Fibroblast of lung (primary cell): Measurements from ENCODE around the gene FECH. TPM values are rescaled to one million over a fixed set of nuclear protein-coding genes. Genes with fewer than 3 reads are reported as not detected.
A peak's percentile ranks its signal among the peaks of the same experiment; 100 is the strongest.

Experiments used
- DNase-seq, 2 donors: peaks; one replicate each; pipeline versions ENCODE4 v3.0.0 to v3.0.0-alpha.2; 2010; ENCODE audit warnings: low read depth in 2 of 2
- H2AFZ ChIP-seq: 2 replicates; pipeline ENCODE4 v1.5.1; 2012; ENCODE audit warnings: low read length, control low read depth, inconsistent platforms
- H3K27ac ChIP-seq: 2 replicates; pipeline ENCODE4 v1.5.1; 2011; ENCODE audit warnings: low read length, control low read depth; ENCODE audit not compliant: insufficient read depth
- H3K27me3 ChIP-seq: 2 replicates; pipeline ENCODE4 v1.5.1; 2011; ENCODE audit warnings: mild to moderate bottlenecking, low read length; ENCODE audit not compliant: control insufficient read depth, insufficient read depth
- H3K36me3 ChIP-seq: 2 replicates; pipeline ENCODE4 v1.5.1; 2011; ENCODE audit warnings: low read length; ENCODE audit not compliant: control insufficient read depth, insufficient read depth
- H3K4me1 ChIP-seq: 2 replicates; pipeline ENCODE4 v1.5.1; 2011; ENCODE audit warnings: low read length; ENCODE audit not compliant: control insufficient read depth, insufficient read depth; ENCODE audit errors: extremely low read depth
- H3K4me2 ChIP-seq: 2 replicates; pipeline ENCODE4 v1.5.1; 2011; ENCODE audit warnings: low read length, control low read depth; ENCODE audit not compliant: insufficient read depth; ENCODE audit errors: extremely low read depth
- H3K4me3 ChIP-seq, 4 experiments: fragments of 200-600 bp in 1 of 4; sonication (generic) in 1 of 4; replicated peaks in 1 of 4; 2 replicates each; pipeline ENCODE4 v1.5.1; 2011 to 2016; ENCODE audit warnings: low read length in 4 of 4, low read depth in 3 of 4, mild to moderate bottlenecking in 3 of 4, control low read depth in 2 of 4, inconsistent platforms in 1 of 4, mixed read lengths in 1 of 4; ENCODE audit not compliant: insufficient read depth in 1 of 4; ENCODE audit errors: control extremely low read depth in 1 of 4
- H3K79me2 ChIP-seq: 2 replicates; pipeline ENCODE4 v1.5.1; 2012; ENCODE audit warnings: mild to moderate bottlenecking, low read length, inconsistent platforms; ENCODE audit not compliant: control insufficient read depth, insufficient read depth
- H3K9ac ChIP-seq: 2 replicates; pipeline ENCODE4 v1.5.1; 2011; ENCODE audit warnings: mild to moderate bottlenecking, low read length, control low read depth; ENCODE audit not compliant: insufficient read depth
- H3K9me3 ChIP-seq: 2 replicates; pipeline ENCODE4 v1.5.1; 2012; ENCODE audit warnings: low read depth, low read length; ENCODE audit not compliant: control insufficient read depth, insufficient read depth
- H4K20me1 ChIP-seq: 2 replicates; pipeline ENCODE4 v1.5.1; 2011; ENCODE audit warnings: low read length; ENCODE audit not compliant: control insufficient read depth, insufficient read depth; ENCODE audit errors: extremely low read depth
- EZH2 ChIP-seq: IDR thresholded peaks from 2 replicates; pipeline ENCODE4 v1.5.1; 2012; ENCODE audit warnings: low read length, control low read depth, mild to moderate bottlenecking; ENCODE audit errors: missing control alignments
- polyA plus RNA-seq, 2 donors: library from polyadenylated mRNA; depleted of rRNA in 1 of 2; stranded (reverse) in 1 of 2; unstranded in 1 of 2; fragments of >200 nt; gene quantifications; 2 replicates each; pipeline ENCODE4 v1.2.1, GENCODE V29; 2011 to 2012; ENCODE audit warnings: missing spikeins in 1 of 2
- total RNA-seq: library from RNA; depleted of rRNA; stranded (reverse); fragments of >200 nt; gene quantifications from 2 replicates; pipeline ENCODE4 v1.2.1, GENCODE V29; 2014
- TF ChIP-seq, protein P1 (sequence below), 2 donors: IDR thresholded peaks in 1 of 2; conservative IDR thresholded peaks in 1 of 2; 1 replicate in 1 of 2; 2 replicates in 1 of 2; pipeline ENCODE4 v1.5.1; 2011 to 2012; ENCODE audit warnings: low read length in 2 of 2, control low read depth in 1 of 2, inconsistent platforms in 1 of 2, low read depth in 1 of 2, mild to moderate bottlenecking in 1 of 2

Gene FECH
- total and polyA plus RNA-seq, 2 donors (not counting 1 experiment from before 2014, with no cell fraction given), result 23.8 to 44.4 TPM

GRCh38 chr18:57542126-57542525 is 44.4 kb downstream of the FECH start:
- Histone ChIP-seq H3K4me3 (no peak overlapping the region), H3K4me1 (no peaks in the 10 kb centered on the region), H3K9me3 (no peaks in the 10 kb centered on the region), H3K36me3 (no peaks in the 10 kb centered on the region), H3K27ac (no peak overlapping the region), H3K79me2 (no peaks in the 10 kb centered on the region), H3K9ac (no peak overlapping the region), H3K27me3 (no peaks in the 10 kb centered on the region), H4K20me1 (no peaks in the 10 kb centered on the region), H3K4me2 (no peak overlapping the region), H2AFZ (no peak overlapping the region)
- no peak for TF ChIP-seq EZH2
- TF ChIP-seq, protein P1, sequence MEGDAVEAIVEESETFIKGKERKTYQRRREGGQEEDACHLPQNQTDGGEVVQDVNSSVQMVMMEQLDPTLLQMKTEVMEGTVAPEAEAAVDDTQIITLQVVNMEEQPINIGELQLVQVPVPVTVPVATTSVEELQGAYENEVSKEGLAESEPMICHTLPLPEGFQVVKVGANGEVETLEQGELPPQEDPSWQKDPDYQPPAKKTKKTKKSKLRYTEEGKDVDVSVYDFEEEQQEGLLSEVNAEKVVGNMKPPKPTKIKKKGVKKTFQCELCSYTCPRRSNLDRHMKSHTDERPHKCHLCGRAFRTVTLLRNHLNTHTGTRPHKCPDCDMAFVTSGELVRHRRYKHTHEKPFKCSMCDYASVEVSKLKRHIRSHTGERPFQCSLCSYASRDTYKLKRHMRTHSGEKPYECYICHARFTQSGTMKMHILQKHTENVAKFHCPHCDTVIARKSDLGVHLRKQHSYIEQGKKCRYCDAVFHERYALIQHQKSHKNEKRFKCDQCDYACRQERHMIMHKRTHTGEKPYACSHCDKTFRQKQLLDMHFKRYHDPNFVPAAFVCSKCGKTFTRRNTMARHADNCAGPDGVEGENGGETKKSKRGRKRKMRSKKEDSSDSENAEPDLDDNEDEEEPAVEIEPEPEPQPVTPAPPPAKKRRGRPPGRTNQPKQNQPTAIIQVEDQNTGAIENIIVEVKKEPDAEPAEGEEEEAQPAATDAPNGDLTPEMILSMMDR (conservative IDR thresholded peaks at IDR 0.05 in 1 of 2, IDR thresholded peaks at IDR 0.05 in 1 of 2; ENCODE audit: low read depth in 1 of 2, low read length in 2 of 2), result no peak
- DNase-seq, result peak in 1 of 2 donors; percentile 65

DNA sequence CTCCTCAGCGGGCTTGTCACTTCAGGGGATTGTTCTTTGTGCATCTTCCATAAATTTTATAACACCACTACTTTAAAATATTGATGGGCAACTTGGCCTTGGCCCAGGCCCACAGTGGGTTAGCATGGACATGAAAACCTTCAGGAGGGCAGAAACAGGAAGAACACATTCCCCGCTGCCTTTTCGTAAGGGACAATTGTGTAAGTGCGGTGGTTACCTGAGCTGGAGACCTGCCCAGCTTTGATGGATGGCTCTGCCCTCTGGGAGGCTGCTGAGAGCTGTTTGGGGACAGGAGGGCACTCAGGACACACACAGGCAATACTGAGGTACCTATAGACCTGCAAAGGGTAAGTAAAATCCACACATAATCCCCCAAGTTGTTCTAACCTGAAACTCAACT is 46.8 kb downstream of the FECH start:
- Histone ChIP-seq H3K9me3 (no peaks in the 10 kb centered on the region), H3K9ac (no peak overlapping the region), H4K20me1 (no peaks in the 10 kb centered on the region), H2AFZ (no peak overlapping the region), H3K4me3 (no peak overlapping the region), H3K27me3 (no peaks in the 10 kb centered on the region), H3K79me2 (no peaks in the 10 kb centered on the region), H3K4me1 (no peaks in the 10 kb centered on the region), H3K4me2 (no peak overlapping the region), H3K36me3 (no peaks in the 10 kb centered on the region), H3K27ac (no peak overlapping the region)
- DNase-seq, result no peak
- TF ChIP-seq, protein P1 (conservative IDR thresholded peaks at IDR 0.05 in 1 of 2, IDR thresholded peaks at IDR 0.05 in 1 of 2; ENCODE audit: low read depth in 1 of 2, low read length in 2 of 2), result no peak
- TF ChIP-seq EZH2, result no peak

DNA sequence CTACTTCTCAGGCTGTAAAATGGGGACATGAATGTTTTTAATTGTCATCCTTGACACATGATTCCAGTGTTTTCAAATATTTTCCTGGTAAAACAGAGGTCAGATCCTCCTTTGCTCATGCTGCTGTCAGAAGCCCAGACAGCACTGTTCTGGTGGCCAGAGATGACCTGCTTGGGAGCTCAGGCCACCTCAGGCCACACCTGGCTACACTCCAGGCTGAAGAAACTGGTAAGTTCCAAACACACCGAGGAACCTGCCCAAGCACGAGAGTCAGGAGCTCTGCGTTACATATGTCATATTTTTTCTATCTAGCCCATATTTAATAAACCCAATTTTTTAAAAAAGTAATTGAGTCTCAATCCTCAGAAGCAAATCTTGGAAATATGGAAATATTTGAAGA is 47.9 kb downstream of the FECH start:
- Histone ChIP-seq H4K20me1 (no peaks in the 10 kb centered on the region), H3K27ac (no peak overlapping the region), H3K9ac (no peak overlapping the region), H2AFZ (no peak overlapping the region), H3K36me3 (no peaks in the 10 kb centered on the region), H3K4me3 (no peak overlapping the region), H3K4me1 (peaks cover 1% of the 10 kb centered on the region), H3K4me2 (no peak overlapping the region), H3K27me3 (no peaks in the 10 kb centered on the region), H3K79me2 (no peaks in the 10 kb centered on the region), H3K9me3 (no peaks in the 10 kb centered on the region)
- TF ChIP-seq, protein P1 (conservative IDR thresholded peaks at IDR 0.05 in 1 of 2, IDR thresholded peaks at IDR 0.05 in 1 of 2; ENCODE audit: low read depth in 1 of 2, low read length in 2 of 2), result no peak
- no peak for DNase-seq
